Peyer's patch (tissue), 4 donors: Measurements from ENCODE around the gene TGFB1I1. TPM values are rescaled to one million over a fixed set of nuclear protein-coding genes. Genes with fewer than 3 reads are reported as not detected.

Source experiments
- DNase-seq, 3 donors: peaks; one replicate each; pipeline ENCODE4 v3.0.0-alpha.2; 2017 to 2019
- H3K27ac ChIP-seq, 4 donors: fragments of 200-600 bp; sonication (generic); one replicate each; pipeline ENCODE4 v1.5.1; 2016 to 2019
- H3K27me3 ChIP-seq, 2 donors: fragments of 200-600 bp; sonication (generic); one replicate each; pipeline ENCODE4 v1.5.1; 2019
- H3K36me3 ChIP-seq, 3 donors: fragments of 200-600 bp; sonication (generic); one replicate each; pipeline ENCODE4 v1.5.1; 2016 to 2019
- H3K4me1 ChIP-seq, 4 donors: fragments of 200-600 bp; sonication (generic); one replicate each; pipeline ENCODE4 v1.5.1; 2016 to 2019
- H3K4me3 ChIP-seq, 4 donors: fragments of 200-600 bp; sonication (generic); 1 replicate in 3 of 4; 2 replicates in 1 of 4; pipeline ENCODE4 v1.5.1; 2016 to 2019; ENCODE audit warnings: mild to moderate bottlenecking in 1 of 4
- H3K9me3 ChIP-seq, 4 donors: fragments of 200-600 bp; sonication (generic); one replicate each; pipeline ENCODE4 v1.5.1; 2016 to 2019; ENCODE audit warnings: mild to moderate bottlenecking in 1 of 4
- POLR2A ChIP-seq, 2 donors: fragments of 450-650 bp; IDR thresholded peaks; one replicate each; pipeline ENCODE4 v1.5.1; 2017; ENCODE audit warnings: antibody characterized with exemption in 2 of 2, mild to moderate bottlenecking in 2 of 2, moderate library complexity in 2 of 2
- total RNA-seq, 4 donors: library from RNA; depleted of rRNA; stranded (reverse); fragments of >200 nt; gene quantifications; one replicate each; pipeline ENCODE4 v1.1.0, GENCODE V29; 2016
- TF ChIP-seq, protein P1 (sequence below), 6 experiments: fragments of 450-650 bp in 4 of 6; fragments of 200-600 bp in 2 of 6; sonication (generic) in 1 of 6; IDR thresholded peaks; one replicate each; pipeline ENCODE4 v1.5.1; 2017 to 2019; ENCODE audit warnings: antibody characterized with exemption in 6 of 6, mild to moderate bottlenecking in 3 of 6, moderate library complexity in 1 of 6

The TGFB1I1 gene
- total RNA-seq, 4 donors from 2014 or later = 6.0 to 45.4 (median 18.2) TPM

DNA sequence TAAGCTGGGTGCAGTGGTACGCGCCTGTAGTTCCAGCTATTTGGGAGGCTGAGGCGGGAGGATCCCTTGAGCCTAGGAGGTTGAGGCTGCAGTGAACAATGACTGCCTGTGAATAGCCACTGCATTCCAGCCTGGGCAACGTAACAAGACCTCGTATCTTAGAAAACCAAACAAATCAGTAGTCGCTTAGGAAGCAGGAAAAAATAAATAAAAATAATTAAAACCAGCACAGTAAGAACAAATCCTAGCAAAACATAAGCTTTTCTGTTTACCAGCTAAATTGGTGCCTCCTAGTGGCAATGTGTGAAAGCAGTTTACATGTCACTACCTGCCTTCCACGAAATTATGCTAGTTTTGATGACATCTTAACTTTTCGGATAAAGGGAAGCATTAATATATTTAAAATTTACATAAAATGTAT is 11.4 kb upstream of the TGFB1I1 start:
- H3K9me3 ChIP-seq = no peaks in the 10 kb centered on the region
- peak in 2 of 3 donors; percentile 34 to 49 for DNase-seq
- H3K4me3 ChIP-seq = peak overlapping the region in 3 of 4 donors; percentile 50 to 72 (median 66)
- no peaks in the 10 kb centered on the region for H3K27me3 ChIP-seq
- peak overlapping the region; percentile 95 to 99 (median 98) for H3K27ac ChIP-seq
- no peak for TF ChIP-seq POLR2A (IDR thresholded peaks at IDR 0.05)
- TF ChIP-seq, protein P1, sequence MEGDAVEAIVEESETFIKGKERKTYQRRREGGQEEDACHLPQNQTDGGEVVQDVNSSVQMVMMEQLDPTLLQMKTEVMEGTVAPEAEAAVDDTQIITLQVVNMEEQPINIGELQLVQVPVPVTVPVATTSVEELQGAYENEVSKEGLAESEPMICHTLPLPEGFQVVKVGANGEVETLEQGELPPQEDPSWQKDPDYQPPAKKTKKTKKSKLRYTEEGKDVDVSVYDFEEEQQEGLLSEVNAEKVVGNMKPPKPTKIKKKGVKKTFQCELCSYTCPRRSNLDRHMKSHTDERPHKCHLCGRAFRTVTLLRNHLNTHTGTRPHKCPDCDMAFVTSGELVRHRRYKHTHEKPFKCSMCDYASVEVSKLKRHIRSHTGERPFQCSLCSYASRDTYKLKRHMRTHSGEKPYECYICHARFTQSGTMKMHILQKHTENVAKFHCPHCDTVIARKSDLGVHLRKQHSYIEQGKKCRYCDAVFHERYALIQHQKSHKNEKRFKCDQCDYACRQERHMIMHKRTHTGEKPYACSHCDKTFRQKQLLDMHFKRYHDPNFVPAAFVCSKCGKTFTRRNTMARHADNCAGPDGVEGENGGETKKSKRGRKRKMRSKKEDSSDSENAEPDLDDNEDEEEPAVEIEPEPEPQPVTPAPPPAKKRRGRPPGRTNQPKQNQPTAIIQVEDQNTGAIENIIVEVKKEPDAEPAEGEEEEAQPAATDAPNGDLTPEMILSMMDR (IDR thresholded peaks at IDR 0.05) = peak; percentile 62 to 75 (median 70)
- H3K36me3 ChIP-seq = peaks cover 0 to 33% (median 0%) of the 10 kb centered on the region in 3 donors
- H3K4me1 ChIP-seq = peaks cover 5 to 34% (median 15%) of the 10 kb centered on the region in 4 donors

DNA sequence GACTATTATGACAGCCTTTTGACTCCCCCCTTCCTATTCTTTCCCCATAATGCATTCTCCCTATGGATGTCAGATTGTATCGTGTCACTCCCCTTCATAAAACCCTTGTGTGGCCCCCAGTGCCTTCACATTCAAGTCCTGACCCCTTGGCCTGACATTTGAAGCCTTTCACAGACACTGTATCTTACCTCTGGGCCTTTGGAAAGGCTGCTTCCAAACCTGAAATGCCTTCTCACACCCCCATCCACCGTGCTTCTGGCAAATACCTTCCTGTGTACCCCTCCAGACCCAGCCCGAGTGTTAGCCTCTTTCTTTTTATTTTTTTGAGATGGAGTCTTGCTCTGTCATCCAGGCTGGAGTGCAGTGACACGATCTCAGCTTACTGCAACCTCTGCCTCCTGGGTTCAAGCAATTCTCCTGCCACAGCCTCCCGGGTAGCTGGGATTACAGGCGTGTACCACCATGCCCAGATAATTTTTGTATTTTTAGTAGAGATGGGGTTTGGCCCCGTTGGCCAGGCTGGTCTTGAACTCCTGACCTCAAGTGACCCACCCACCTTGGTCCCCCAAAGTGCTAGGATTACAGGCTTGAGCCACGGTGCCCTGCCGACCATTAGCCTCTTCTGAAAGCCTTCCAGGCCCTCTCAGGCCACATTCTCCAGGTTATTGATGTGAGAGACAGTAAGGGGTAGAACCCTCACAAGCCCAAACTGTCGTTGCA is 10.6 kb upstream of the TGFB1I1 start:
- H3K36me3 ChIP-seq = peaks cover 0 to 41% (median 0%) of the 10 kb centered on the region in 3 donors
- no peak overlapping the region for H3K27ac ChIP-seq

GRCh38 chr16:31461921-31462804 is 9.8 kb upstream of the TGFB1I1 start:
- DNase-seq = peak in 2 of 3 donors; percentile 39 to 43
- peaks cover 0 to 25% (median 13%) of the 10 kb centered on the region in 4 donors for H3K4me1 ChIP-seq
- H3K4me3 ChIP-seq = no peak overlapping the region
- no peak overlapping the region for H3K27ac ChIP-seq
- peaks cover 0 to 43% (median 0%) of the 10 kb centered on the region in 3 donors for H3K36me3 ChIP-seq
- no peaks in the 10 kb centered on the region for H3K9me3 ChIP-seq
- no peaks in the 10 kb centered on the region for H3K27me3 ChIP-seq
- no peak for TF ChIP-seq POLR2A (IDR thresholded peaks at IDR 0.05)
- TF ChIP-seq, protein P1 (IDR thresholded peaks at IDR 0.05) = no peak

More for the DNA sequence above, 10.6 kb upstream of the TGFB1I1 start:
- H3K4me3 ChIP-seq = no peak overlapping the region
- DNase-seq = peak in 2 of 3 donors; percentile 6 to 45
- H3K4me1 ChIP-seq = peaks cover 5 to 28% (median 14%) of the 10 kb centered on the region in 4 donors
- TF ChIP-seq, protein P1 (IDR thresholded peaks at IDR 0.05) = no peak
- TF ChIP-seq POLR2A (IDR thresholded peaks at IDR 0.05) = no peak
- no peaks in the 10 kb centered on the region for H3K9me3 ChIP-seq
- no peaks in the 10 kb centered on the region for H3K27me3 ChIP-seq

GRCh38 chr16:31464348-31464769 is 7.6 kb upstream of the TGFB1I1 start:
- Histone ChIP-seq H3K27me3 (no peaks in the 10 kb centered on the region), H3K27ac (no peak overlapping the region), H3K36me3 (peaks cover 0 to 43% (median 0%) of the 10 kb centered on the region in 3 donors), H3K4me3 (no peak overlapping the region), H3K9me3 (no peaks in the 10 kb centered on the region), H3K4me1 (peaks cover 0 to 17% (median 5%) of the 10 kb centered on the region in 4 donors)
- DNase-seq = peak in 2 of 3 donors; percentile 47
- TF ChIP-seq POLR2A (IDR thresholded peaks at IDR 0.05) = no peak

DNA sequence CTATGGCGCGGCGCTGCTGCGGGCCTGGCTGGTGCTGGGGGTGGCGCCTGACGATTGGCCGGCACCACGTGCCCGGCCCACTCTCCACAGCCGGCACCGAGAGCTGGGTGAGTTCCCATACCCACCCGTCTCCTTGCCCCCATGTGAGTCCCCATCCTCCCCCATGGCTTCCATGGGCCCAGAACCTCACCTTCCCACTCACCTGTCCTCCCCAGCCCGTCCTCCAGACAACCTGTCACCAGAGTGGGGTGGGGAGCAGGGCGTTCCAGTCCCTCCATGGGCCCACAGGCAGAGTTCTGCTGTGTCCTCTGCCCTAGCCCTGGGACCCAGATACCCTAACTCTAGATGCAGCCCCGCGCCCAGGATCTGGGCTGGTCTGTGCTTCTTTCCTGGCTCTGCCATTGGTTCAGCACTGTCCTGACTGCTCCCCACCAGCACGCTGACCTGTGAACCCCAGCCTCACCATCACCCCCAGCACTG is 7.1 kb upstream of the TGFB1I1 start:
- no peak overlapping the region for H3K4me3 ChIP-seq
- peak in 1 of 3 donors; percentile 31 for DNase-seq
- peaks cover 0 to 43% (median 0%) of the 10 kb centered on the region in 3 donors for H3K36me3 ChIP-seq

More for the DNA sequence above, 7.1 kb upstream of the TGFB1I1 start:
- Histone ChIP-seq H3K27ac (no peak overlapping the region), H3K27me3 (no peaks in the 10 kb centered on the region), H3K4me1 (peaks cover 0 to 17% (median 5%) of the 10 kb centered on the region in 4 donors), H3K9me3 (no peaks in the 10 kb centered on the region)
- no peak for TF ChIP-seq POLR2A (IDR thresholded peaks at IDR 0.05)
- TF ChIP-seq, protein P1 (IDR thresholded peaks at IDR 0.05) = no peak
